K562 (cell line): Measurements from ENCODE around the gene TSEN54.

ENCODE experiments used
- EZH2 ChIP-seq: IDR thresholded peaks from 2 replicates; pipeline ENCODE4 v1.6.1; 2012; ENCODE audit warnings: low read depth, mild to moderate bottlenecking, inconsistent platforms, low read length, borderline replicate concordance
- PHF8 ChIP-seq: fragments of 200-600 bp; sonication (generic); IDR thresholded peaks from 2 replicates; pipeline ENCODE4 v1.6.1; 2012; ENCODE audit warnings: mixed run types, mild to moderate bottlenecking, inconsistent platforms, low read length, moderate library complexity, borderline replicate concordance

DNA sequence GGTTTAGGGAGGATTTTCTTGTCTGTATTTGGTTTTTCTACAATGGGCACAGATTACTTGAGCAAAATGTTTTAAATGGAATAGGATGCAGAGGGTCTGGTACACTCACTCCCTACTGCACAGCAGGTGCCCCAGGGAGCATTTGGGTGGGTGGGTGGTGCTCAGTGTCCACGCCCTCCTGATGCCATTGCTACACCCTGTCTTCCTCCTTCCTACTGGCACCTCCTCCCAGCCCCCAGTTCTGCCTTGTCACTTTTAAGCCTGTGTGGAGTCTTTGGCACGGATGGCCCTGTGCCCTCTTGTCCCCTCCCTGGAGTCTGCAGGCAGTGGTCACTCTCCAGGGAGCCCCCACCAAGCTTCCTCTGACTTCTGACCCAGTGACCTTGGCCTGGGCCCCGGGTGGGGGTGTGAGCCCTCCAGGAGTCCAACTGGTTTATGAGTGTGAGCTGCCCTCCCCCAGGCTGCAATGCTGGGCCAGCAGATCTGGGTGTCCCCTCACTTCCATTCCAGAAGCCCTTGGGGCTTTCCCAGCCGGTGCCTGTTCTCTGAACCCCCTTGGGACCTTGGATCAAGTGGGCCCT lies 24.7 kb downstream of the TSEN54 start:
- TF ChIP-seq PHF8 (no peak), EZH2 (no peak)
